ENCODE measurements around the gene RASA1. TPM values are rescaled to one million over a fixed set of nuclear protein-coding genes. Genes with fewer than 3 reads are reported as not detected.

The RASA1 gene
- total and polyA plus RNA-seq, 4 donors, result 9.3 to 33.6 (median 23.7) TPM

Other genes starting within 250 kb of the RASA1 start
- 10 to 100 TPM; 83.4 to 96.9 TPM for gene CCNH, start 145.0 kb downstream of the RASA1 start, total RNA-seq
- gene CCNH, start 145.0 kb downstream of the RASA1 start, polyA plus RNA-seq, result 10 to 100 TPM; 23.0 to 35.4 TPM